ENCODE measurements around the gene CTU2.

CTU2 gene

GRCh38 chr16:88749358-88749757 lies 43.1 kb downstream of the CTU2 start:
- no peak for ATAC-seq
- TF ChIP-seq, protein P1, sequence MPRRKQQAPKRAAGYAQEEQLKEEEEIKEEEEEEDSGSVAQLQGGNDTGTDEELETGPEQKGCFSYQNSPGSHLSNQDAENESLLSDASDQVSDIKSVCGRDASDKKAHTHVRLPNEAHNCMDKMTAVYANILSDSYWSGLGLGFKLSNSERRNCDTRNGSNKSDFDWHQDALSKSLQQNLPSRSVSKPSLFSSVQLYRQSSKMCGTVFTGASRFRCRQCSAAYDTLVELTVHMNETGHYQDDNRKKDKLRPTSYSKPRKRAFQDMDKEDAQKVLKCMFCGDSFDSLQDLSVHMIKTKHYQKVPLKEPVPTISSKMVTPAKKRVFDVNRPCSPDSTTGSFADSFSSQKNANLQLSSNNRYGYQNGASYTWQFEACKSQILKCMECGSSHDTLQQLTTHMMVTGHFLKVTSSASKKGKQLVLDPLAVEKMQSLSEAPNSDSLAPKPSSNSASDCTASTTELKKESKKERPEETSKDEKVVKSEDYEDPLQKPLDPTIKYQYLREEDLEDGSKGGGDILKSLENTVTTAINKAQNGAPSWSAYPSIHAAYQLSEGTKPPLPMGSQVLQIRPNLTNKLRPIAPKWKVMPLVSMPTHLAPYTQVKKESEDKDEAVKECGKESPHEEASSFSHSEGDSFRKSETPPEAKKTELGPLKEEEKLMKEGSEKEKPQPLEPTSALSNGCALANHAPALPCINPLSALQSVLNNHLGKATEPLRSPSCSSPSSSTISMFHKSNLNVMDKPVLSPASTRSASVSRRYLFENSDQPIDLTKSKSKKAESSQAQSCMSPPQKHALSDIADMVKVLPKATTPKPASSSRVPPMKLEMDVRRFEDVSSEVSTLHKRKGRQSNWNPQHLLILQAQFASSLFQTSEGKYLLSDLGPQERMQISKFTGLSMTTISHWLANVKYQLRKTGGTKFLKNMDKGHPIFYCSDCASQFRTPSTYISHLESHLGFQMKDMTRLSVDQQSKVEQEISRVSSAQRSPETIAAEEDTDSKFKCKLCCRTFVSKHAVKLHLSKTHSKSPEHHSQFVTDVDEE (CRISPR knock-in tag; IDR thresholded peaks at IDR 0.05) = no peak

DNA sequence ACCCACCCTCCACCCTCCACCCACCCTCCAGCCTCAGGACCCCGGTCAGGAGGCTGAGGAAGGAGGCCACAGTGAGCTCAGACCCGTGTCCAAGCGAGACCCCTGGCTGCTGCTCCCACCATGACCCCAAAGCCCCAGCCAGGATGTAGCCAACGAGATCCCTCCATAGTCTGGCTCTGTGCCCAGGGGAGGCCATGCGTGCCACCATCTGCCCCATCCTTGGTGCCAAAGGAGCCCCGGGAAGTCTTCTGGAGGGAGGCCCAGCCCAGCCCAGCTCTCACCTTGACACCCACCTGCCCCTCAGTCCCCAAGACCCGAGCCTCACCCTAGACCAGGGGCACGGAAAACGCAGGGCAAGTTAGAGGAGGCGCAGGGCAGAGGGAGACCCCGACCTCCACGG lies 44.6 kb downstream of the CTU2 start:
- no peak for ATAC-seq
- TF ChIP-seq ZFP3 (CRISPR knock-in tag; IDR thresholded peaks at IDR 0.05) (no peak), PPARA (CRISPR knock-in tag; IDR thresholded peaks at IDR 0.05; ENCODE audit: borderline replicate concordance) (no peak), ISL1 (CRISPR knock-in tag; IDR thresholded peaks at IDR 0.05) (no peak), PATZ1 (CRISPR knock-in tag; IDR thresholded peaks at IDR 0.05; ENCODE audit: borderline replicate concordance) (no peak), TCF4 (CRISPR knock-in tag; IDR thresholded peaks at IDR 0.05; ENCODE audit: borderline replicate concordance) (no peak), BACH2 (CRISPR knock-in tag; IDR thresholded peaks at IDR 0.05; ENCODE audit: borderline replicate concordance) (no peak), ZNF565 (CRISPR knock-in tag; conservative IDR thresholded peaks at IDR 0.05; ENCODE audit: low read depth) (no peak), ZC3H10 (CRISPR knock-in tag; IDR thresholded peaks at IDR 0.05) (no peak), TOX (CRISPR knock-in tag; IDR thresholded peaks at IDR 0.05; ENCODE audit: borderline replicate concordance) (no peak), ESRRG (CRISPR knock-in tag; IDR thresholded peaks at IDR 0.05) (no peak), SNAI2 (CRISPR knock-in tag; IDR thresholded peaks at IDR 0.05) (no peak), ARNTL (CRISPR knock-in tag; IDR thresholded peaks at IDR 0.05; ENCODE audit: borderline replicate concordance, low read depth) (no peak), CSRNP3 (CRISPR knock-in tag; IDR thresholded peaks at IDR 0.05) (no peak), GLIS3 (CRISPR knock-in tag; IDR thresholded peaks at IDR 0.05) (no peak), ZNF70 (CRISPR knock-in tag; IDR thresholded peaks at IDR 0.05) (no peak)
- TF ChIP-seq, protein P2, sequence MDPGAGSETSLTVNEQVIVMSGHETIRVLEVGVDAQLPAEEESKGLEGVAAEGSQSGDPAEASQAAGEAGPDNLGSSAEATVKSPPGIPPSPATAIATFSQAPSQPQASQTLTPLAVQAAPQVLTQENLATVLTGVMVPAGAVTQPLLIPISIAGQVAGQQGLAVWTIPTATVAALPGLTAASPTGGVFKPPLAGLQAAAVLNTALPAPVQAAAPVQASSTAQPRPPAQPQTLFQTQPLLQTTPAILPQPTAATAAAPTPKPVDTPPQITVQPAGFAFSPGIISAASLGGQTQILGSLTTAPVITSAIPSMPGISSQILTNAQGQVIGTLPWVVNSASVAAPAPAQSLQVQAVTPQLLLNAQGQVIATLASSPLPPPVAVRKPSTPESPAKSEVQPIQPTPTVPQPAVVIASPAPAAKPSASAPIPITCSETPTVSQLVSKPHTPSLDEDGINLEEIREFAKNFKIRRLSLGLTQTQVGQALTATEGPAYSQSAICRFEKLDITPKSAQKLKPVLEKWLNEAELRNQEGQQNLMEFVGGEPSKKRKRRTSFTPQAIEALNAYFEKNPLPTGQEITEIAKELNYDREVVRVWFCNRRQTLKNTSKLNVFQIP (CRISPR knock-in tag; IDR thresholded peaks at IDR 0.05; ENCODE audit: borderline replicate concordance, low read depth) = no peak
- TF ChIP-seq, protein P1 (CRISPR knock-in tag; IDR thresholded peaks at IDR 0.05) = no peak

GRCh38 chr16:88752386-88753002 lies 46.2 kb downstream of the CTU2 start:
- no peak for ATAC-seq
- TF ChIP-seq PATZ1 (CRISPR knock-in tag; IDR thresholded peaks at IDR 0.05; ENCODE audit: borderline replicate concordance) (no peak), ZNF70 (CRISPR knock-in tag; IDR thresholded peaks at IDR 0.05) (no peak), CSDC2 (CRISPR knock-in tag; IDR thresholded peaks at IDR 0.05) (no peak), ZFP30 (CRISPR knock-in tag; IDR thresholded peaks at IDR 0.05) (no peak), ESRRG (CRISPR knock-in tag; IDR thresholded peaks at IDR 0.05) (no peak), OSR1 (CRISPR knock-in tag; IDR thresholded peaks at IDR 0.05) (no peak), GLIS3 (CRISPR knock-in tag; IDR thresholded peaks at IDR 0.05) (no peak), CSRNP3 (CRISPR knock-in tag; IDR thresholded peaks at IDR 0.05) (no peak), RARB (CRISPR knock-in tag; IDR thresholded peaks at IDR 0.05) (no peak), TOX (CRISPR knock-in tag; IDR thresholded peaks at IDR 0.05; ENCODE audit: borderline replicate concordance) (no peak), ZFP3 (CRISPR knock-in tag; IDR thresholded peaks at IDR 0.05) (no peak)
- TF ChIP-seq, protein P3, sequence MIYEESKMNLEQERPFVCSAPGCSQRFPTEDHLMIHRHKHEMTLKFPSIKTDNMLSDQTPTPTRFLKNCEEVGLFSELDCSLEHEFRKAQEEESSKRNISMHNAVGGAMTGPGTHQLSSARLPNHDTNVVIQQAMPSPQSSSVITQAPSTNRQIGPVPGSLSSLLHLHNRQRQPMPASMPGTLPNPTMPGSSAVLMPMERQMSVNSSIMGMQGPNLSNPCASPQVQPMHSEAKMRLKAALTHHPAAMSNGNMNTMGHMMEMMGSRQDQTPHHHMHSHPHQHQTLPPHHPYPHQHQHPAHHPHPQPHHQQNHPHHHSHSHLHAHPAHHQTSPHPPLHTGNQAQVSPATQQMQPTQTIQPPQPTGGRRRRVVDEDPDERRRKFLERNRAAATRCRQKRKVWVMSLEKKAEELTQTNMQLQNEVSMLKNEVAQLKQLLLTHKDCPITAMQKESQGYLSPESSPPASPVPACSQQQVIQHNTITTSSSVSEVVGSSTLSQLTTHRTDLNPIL (CRISPR knock-in tag; IDR thresholded peaks at IDR 0.05; ENCODE audit: low read depth) = no peak
